ENCODE data around the gene NLGN4X.

GRCh38 chrX:6012357-6012756, 216.3 kb downstream of the NLGN4X start:
- TF ChIP-seq, protein P1, sequence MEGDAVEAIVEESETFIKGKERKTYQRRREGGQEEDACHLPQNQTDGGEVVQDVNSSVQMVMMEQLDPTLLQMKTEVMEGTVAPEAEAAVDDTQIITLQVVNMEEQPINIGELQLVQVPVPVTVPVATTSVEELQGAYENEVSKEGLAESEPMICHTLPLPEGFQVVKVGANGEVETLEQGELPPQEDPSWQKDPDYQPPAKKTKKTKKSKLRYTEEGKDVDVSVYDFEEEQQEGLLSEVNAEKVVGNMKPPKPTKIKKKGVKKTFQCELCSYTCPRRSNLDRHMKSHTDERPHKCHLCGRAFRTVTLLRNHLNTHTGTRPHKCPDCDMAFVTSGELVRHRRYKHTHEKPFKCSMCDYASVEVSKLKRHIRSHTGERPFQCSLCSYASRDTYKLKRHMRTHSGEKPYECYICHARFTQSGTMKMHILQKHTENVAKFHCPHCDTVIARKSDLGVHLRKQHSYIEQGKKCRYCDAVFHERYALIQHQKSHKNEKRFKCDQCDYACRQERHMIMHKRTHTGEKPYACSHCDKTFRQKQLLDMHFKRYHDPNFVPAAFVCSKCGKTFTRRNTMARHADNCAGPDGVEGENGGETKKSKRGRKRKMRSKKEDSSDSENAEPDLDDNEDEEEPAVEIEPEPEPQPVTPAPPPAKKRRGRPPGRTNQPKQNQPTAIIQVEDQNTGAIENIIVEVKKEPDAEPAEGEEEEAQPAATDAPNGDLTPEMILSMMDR (IDR thresholded peaks at IDR 0.05; ENCODE audit: low read length), result no peak
- no peak for TF ChIP-seq EZH2 (IDR thresholded peaks at IDR 0.05; ENCODE audit: borderline replicate concordance, low read length)

Measured in OCI-LY1 (cell line).